Activated CD4-positive, alpha-beta T cell treated with anti-CD3 and anti-CD28 coated beads, Interleukin-2, amount 50 U/mL, for 4 hours (primary cell): ENCODE measurements around the gene EXOC3L1.
A peak's percentile ranks its signal among the peaks of the same experiment; 100 is the strongest.

Source experiments
- DNase-seq, 2 experiments: peaks; one replicate each; pipeline ENCODE4 v3.0.0-alpha.2; 2020

Gene EXOC3L1

DNA sequence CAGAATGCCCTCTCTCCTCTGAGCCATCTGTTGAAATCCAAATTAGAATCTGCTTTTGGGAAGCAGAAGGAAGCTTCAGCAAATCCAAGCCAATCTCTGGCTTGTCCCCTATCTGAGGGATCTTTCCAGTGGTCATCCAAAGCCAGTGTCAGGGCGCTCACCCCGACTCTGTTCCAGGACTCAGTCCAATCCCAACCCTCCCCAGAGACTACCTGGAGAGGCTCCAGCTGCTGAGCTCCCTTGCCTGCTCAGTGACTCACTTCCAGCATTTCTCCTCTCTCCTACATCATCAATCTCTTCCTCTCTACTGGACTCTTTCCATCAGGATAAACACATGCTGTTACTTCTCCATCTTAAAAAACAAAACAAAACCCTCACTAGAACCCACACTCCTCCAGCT is 8.6 kb downstream of the EXOC3L1 start:
- DNase-seq: no peak

GRCh38 chr16:67180166-67180565 is 9.8 kb downstream of the EXOC3L1 start:
- no peak for DNase-seq

DNA sequence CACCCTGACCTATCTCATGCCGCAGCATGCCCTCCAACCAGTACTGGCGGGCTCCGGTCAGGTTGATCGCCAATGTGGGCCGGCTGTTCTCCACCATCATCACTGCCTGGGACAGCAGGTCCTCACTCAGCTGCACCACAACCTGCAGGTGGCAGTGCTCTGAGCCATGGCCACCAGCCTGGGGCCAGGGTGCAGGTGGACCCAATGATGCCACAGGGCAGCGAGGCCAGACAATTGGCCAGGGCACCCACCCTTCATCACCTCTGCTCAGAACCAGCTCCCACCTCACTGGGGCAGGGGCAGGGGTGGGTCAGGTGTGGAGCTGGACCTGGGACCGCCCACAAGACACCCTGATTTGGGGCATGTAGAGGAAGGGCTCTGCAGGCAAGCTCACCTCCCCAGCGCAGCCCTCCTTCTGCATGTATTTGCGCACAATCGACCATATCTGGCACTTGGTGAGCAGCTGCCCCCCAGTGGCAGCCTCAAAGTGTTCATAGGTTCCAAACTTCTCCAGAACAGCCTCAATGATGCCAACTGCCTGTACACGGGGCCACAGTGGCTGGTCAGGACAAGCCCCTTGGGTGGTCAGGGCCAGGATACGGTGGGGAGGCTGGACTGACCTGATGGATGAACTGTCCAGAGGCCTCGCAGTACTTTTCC is 10.4 kb downstream of the EXOC3L1 start:
- no peak for DNase-seq

- DNase-seq: peak; percentile 43 to 48
These were observed 11.9 kb downstream of the EXOC3L1 start for GRCh38 chr16:67177743-67178699.

DNA sequence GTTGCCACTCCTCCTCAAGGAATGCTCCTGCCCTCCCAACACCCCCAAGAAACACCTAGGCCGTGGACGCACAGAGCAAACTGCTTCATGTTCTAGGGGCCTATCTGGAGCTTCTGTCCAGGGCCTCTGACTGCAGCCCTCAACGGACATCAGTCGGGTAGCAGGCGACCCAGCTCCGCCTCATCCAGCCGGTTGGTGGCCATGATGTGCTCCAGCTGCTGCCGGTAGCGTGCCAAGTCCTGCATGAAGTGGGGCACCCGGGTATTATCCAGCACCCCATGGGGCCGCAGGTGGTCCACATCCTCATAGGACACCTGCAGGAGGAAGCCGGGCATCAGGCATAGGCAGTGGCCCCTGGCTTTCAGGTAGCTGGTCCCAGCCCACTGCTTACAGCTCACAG is 13.3 kb downstream of the EXOC3L1 start:
- no peak for DNase-seq

DNA sequence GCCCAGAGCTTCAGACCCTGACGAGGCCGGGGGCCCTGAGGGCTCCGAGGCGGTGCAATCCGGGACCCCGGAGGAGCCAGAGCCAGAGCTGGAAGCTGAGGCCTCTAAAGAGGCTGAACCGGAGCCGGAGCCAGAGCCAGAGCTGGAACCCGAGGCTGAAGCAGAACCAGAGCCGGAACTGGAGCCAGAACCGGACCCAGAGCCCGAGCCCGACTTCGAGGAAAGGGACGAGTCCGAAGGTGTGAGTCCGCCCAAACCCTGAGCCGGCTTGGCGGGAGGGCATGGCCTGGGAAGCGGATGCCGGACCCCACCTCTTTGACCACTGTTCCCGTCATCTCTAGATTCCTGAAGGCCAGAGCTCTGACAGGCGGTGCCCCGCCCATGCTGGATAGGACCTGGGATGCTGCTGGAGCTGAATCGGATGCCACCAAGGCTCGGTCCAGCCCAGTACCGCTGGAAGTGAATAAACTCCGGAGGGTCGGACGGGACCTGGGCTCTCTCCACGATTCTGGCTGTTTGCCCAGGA is 15.2 kb downstream of the EXOC3L1 start:
- DNase-seq: no peak

GRCh38 chr16:67173808-67174705 is 15.9 kb downstream of the EXOC3L1 start:
- DNase-seq: peak; percentile 45 to 52

GRCh38 chr16:67173323-67173722 is 16.6 kb downstream of the EXOC3L1 start:
- DNase-seq: no peak

DNA sequence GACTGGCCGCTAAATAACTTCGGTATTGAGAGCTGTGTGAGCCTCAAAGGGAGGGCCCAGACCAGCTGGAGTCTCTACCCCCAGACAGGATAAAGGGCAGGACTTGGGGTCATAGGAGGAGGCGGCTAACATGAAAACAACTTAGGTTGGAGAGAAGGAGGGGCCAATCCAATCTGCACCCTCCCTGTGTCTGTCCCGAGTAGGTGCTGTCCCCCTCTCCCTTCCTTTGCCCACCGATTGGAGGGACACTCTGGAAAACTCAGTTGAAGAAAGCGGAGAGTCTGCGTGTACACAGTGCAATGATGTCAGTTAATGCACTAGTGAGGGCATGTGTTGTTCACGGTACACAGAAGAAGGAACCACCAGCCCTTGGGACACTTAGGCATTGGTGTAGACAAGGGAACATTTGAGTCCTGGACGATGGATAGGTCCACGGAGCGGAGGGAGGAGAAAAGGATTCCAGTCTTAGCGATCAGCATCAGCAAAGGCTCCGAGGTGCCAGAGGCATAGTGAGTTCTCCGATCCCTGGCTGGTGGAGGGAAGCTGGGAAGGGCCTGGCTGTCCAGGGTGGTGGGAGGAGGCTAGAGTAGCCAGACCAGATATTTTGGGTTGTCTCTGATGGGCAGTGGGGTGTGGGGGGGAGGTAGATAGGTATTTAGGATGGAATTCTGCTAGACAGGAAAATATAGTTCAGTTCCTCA is 18.8 kb downstream of the EXOC3L1 start:
- no peak for DNase-seq

DNA sequence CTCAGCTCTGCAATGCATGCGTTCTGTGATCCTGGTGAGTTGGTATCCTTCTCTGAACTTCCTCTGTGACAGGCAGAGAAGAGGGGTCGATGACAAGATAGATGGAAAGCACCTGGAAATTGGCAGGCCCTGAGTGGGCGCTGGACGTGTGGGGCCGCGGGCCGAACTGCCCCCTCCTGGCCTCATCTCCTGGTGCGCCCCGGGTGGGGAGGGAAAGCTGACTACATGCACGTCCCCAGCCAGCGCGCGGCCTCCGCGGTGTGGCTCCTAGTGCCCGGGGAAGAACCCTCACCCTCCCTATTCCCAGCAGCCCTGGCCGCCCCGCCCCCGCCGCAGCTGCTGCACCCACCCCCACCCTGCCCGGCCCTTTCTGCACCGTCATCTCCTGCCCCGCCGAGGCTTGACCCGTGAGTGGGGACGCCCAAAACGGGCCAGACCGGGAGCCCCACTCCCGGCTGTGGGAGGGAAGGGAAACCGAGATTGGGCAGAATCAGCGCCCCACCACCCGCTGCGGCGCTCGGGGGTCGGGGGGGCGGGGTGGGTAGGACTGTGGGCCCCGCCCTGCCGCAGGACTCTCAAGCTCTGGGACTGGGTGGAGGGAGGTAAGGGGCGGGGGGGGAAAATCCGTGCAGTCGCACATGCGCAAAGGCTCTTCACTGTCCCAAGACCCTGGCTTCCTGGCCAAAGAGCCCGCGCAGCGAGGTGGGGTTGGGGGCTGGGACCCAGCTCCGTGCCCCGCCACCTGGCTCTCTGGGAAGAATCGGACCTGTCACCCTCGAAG is 19.6 kb downstream of the EXOC3L1 start, which contains the start of gene NOL3:
Gene NOL3, plus strand, starts transcription at position 371 of the 781 bp plus-strand sequence.
- peak in 1 of 2 experiments; percentile 28 for DNase-seq

GRCh38 chr16:67169642-67170167 is 20.2 kb downstream of the EXOC3L1 start:
- DNase-seq: peak in 1 of 2 experiments; percentile 27

GRCh38 chr16:67169011-67169451 is 20.9 kb downstream of the EXOC3L1 start:
- no peak for DNase-seq

DNA sequence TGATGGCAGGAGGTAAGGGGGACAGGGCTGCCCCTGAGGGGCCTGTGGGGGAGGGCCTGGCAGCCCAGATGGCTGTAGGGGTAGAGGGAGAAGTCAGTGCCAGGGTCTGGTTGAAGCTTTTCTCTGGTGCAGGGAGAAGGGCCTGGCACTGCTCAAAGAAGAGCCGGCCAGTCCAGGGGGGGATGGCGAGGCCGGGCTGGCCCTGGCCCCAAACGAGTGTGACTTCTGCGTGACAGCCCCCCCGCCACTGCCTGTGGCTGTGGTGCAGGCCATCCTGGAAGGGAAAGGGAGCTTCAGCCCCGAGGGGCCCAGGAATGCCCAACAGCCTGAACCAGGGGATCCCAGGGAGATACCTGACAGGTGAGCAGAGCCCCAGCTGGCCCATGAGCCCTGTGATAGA is 22.3 kb downstream of the EXOC3L1 start:
- no peak for DNase-seq

- no peak for DNase-seq
These were observed 23.3 kb downstream of the EXOC3L1 start for GRCh38 chr16:67166598-67167168.

- DNase-seq: no peak
These were observed 23.8 kb downstream of the EXOC3L1 start for GRCh38 chr16:67166110-67166547.

GRCh38 chr16:67165121-67166078 is 24.5 kb downstream of the EXOC3L1 start:
- no peak for DNase-seq

DNA sequence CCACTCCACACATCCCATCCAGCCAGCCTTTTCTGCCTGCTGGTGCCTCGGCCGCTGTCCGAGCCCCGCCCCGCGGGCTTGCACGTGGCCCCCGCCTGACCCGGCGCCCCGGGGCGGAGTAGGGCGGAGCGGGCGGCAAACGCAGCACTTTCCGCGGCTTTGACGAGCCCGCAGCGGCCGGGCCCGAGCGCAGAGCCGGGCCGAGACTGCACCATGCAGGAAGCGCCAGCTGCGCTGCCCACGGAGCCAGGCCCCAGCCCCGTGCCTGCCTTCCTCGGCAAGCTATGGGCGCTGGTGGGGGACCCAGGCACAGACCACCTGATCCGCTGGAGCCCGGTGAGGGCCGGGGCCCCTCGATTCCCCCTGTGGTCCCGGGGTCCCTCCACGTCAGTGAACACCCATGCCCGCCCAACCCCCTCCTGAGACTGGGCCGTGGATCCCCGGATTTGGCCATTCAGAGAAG is 25.3 kb downstream of the EXOC3L1 start, which contains the start of gene HSF4:
Gene HSF4, plus strand, starts transcription at position 147 of the 463 bp plus-strand sequence. Its CDS starts 67 bp downstream, at position 214.
- DNase-seq: no peak

GRCh38 chr16:67163999-67164558 is 25.9 kb downstream of the EXOC3L1 start:
- DNase-seq: no peak
